Fibroblast of upper back skin (primary cell): ENCODE measurements around the gene ABCG8.

Experiments used
- DNase-seq: peaks from one replicate; pipeline ENCODE4 v3.0.0-alpha.2; 2013

The ABCG8 gene

GRCh38 chr2:43925431-43925830 lies 86.7 kb downstream of the ABCG8 start:
- no peak for DNase-seq

GRCh38 chr2:43927442-43927841 lies 88.7 kb downstream of the ABCG8 start:
- DNase-seq, result no peak

DNA sequence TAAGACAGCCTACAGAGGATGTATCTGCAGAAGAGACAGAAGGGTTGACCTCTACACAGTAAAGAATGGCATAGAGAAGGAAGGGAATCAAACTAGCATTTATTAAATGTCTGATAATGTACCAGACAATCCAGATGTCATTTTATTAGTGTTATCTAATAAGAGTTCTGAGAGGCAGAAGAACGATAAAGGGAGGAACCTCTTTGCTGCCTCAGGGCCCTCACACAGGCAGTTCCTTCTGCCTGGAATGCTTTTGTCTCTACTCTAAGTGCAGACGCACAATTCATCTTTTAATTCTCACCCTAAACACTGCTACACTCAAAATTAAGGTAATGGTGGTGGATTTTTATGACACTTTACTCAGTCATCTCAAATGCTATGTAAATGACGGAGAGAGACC lies 92.5 kb downstream of the ABCG8 start:
- DNase-seq, result no peak
